ENCODE data around the gene DAP. TPM values are rescaled to one million over a fixed set of nuclear protein-coding genes. Genes with fewer than 3 reads are reported as not detected.
A peak's percentile ranks its signal among the peaks of the same experiment; 100 is the strongest.

Gene DAP
- total and polyA plus RNA-seq, 2 donors from 2014 or later = 123 to 133 TPM

DNA sequence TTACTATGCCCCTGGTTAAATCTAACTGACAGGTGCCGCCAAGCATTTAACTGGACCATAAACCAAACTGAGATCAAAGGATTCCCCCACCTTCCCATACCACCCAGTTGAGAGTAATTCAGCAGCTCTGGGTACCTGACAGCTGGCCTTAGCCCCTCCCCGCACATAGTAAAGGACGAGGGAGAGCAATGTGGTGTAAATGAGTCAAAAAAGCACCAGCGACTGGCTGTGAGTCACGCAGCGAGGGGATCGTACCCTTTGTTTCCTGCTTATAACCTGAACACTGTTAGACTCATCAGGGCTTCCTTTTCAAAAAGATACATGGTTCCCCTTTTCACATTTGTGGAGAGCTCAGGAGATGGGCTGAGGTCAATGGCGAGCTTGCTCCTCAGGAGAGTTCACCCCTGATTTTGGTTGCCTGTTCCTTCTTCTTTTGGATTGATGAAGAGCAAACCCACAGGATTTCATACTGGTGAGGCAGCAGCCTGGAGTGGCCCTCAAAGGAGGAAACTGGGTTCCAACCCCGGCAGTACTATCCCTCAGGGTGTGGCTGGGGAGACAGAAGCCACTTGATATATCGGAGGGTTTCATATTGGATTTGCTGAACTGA, 125.7 kb downstream of the DAP start:
- Histone ChIP-seq H3K9ac (ENCODE audit: low read length in 3 of 3) (no peak overlapping the region), H3K27me3 (ENCODE audit: control insufficient read depth, insufficient read depth, low read length) (peaks cover 2% of the 10 kb centered on the region), H3K27ac (ENCODE audit: low read depth in 2 of 2, low read length in 2 of 2) (no peak overlapping the region), H3K4me1 (ENCODE audit: control insufficient read depth in 2 of 3, insufficient read depth in 2 of 3, low read depth in 1 of 3, low read length in 3 of 3) (no peaks in the 10 kb centered on the region), H3K9me3 (ENCODE audit: control insufficient read depth in 2 of 3, insufficient read depth in 1 of 3, low read length in 3 of 3) (no peaks in the 10 kb centered on the region), H3K4me3 (ENCODE audit: low read length in 3 of 3) (no peak overlapping the region), H3K36me3 (ENCODE audit: control insufficient read depth in 2 of 3, insufficient read depth in 3 of 3, low read length in 3 of 3) (peaks cover 0 to 3% (median 0%) of the 10 kb centered on the region in 3 donors)
- intact Hi-C loops (cut with DNase I) = no loop called here
- no peak for FAIRE-seq
- DNase-seq = peak in 3 of 5 donors; percentile 42 to 68 (median 67)
- TF ChIP-seq, protein P1, sequence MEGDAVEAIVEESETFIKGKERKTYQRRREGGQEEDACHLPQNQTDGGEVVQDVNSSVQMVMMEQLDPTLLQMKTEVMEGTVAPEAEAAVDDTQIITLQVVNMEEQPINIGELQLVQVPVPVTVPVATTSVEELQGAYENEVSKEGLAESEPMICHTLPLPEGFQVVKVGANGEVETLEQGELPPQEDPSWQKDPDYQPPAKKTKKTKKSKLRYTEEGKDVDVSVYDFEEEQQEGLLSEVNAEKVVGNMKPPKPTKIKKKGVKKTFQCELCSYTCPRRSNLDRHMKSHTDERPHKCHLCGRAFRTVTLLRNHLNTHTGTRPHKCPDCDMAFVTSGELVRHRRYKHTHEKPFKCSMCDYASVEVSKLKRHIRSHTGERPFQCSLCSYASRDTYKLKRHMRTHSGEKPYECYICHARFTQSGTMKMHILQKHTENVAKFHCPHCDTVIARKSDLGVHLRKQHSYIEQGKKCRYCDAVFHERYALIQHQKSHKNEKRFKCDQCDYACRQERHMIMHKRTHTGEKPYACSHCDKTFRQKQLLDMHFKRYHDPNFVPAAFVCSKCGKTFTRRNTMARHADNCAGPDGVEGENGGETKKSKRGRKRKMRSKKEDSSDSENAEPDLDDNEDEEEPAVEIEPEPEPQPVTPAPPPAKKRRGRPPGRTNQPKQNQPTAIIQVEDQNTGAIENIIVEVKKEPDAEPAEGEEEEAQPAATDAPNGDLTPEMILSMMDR (IDR thresholded peaks at IDR 0.05; ENCODE audit: borderline replicate concordance, extremely low read depth, insufficient read depth) = no peak

DNA sequence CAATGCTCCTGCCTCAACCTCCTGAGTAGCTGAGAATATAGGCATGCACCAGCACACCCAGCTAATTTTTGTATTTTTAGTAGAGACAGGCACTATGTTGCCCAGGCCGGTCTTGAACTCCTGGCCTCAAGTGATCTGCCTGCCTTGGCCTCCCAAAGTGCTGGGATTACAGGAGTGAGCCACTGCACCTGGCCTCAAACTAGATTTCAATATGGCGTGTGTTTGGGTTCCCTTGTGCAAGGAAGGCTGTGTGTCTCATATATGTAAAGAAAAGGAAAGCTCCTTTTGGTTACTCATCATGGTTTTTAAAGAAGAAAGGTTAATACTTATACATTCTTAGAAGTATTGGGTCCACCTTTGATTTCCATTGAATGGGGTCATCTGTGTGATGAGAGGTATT, 126.5 kb downstream of the DAP start:
- Histone ChIP-seq H3K27ac (ENCODE audit: low read depth in 2 of 2, low read length in 2 of 2) (no peak overlapping the region), H3K9ac (ENCODE audit: low read length in 3 of 3) (no peak overlapping the region), H3K27me3 (ENCODE audit: control insufficient read depth, insufficient read depth, low read length) (peaks cover 2% of the 10 kb centered on the region), H3K36me3 (ENCODE audit: control insufficient read depth in 2 of 3, insufficient read depth in 3 of 3, low read length in 3 of 3) (peaks cover 0 to 3% (median 0%) of the 10 kb centered on the region in 3 donors), H3K4me3 (ENCODE audit: low read length in 3 of 3) (no peak overlapping the region), H3K4me1 (ENCODE audit: control insufficient read depth in 2 of 3, insufficient read depth in 2 of 3, low read depth in 1 of 3, low read length in 3 of 3) (no peaks in the 10 kb centered on the region), H3K9me3 (ENCODE audit: control insufficient read depth in 2 of 3, insufficient read depth in 1 of 3, low read length in 3 of 3) (no peaks in the 10 kb centered on the region)
- FAIRE-seq = no peak
- no peak for DNase-seq
- TF ChIP-seq, protein P1 (IDR thresholded peaks at IDR 0.05; ENCODE audit: borderline replicate concordance, extremely low read depth, insufficient read depth) = no peak
- intact Hi-C loops (cut with DNase I) = no loop called here

DNA sequence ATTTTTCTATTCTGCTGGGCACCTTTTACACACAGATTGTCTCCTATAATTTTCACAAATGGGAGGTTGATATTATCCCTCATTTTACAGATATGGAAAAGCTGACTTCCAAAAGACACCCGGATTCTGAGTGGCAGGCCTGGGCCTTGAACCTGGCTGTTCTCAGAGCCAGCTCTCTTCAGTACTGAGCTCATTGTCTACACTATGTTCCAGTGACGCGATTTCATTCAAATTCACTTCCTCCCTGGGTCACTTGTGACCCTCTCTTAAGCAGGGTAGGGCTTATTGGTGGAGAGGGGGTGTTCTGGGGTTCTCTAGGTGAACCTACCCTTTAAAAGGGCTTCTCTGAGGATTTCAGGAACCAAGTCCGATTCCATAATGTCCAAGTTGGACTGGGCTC, 127.0 kb downstream of the DAP start:
- no peak overlapping the region for H3K9ac ChIP-seq (ENCODE audit: low read length in 3 of 3)
- H3K4me3 ChIP-seq (ENCODE audit: low read length in 3 of 3) = no peak overlapping the region
- intact Hi-C loops (cut with DNase I) = no loop called here
- peaks cover 2% of the 10 kb centered on the region for H3K27me3 ChIP-seq (ENCODE audit: control insufficient read depth, insufficient read depth, low read length)
- DNase-seq (no peak), FAIRE-seq (no peak)
- TF ChIP-seq, protein P1 (IDR thresholded peaks at IDR 0.05; ENCODE audit: borderline replicate concordance, extremely low read depth, insufficient read depth) = no peak
- H3K9me3 ChIP-seq (ENCODE audit: control insufficient read depth in 2 of 3, insufficient read depth in 1 of 3, low read length in 3 of 3) = no peaks in the 10 kb centered on the region
- peaks cover 0 to 3% (median 0%) of the 10 kb centered on the region in 3 donors for H3K36me3 ChIP-seq (ENCODE audit: control insufficient read depth in 2 of 3, insufficient read depth in 3 of 3, low read length in 3 of 3)
- H3K4me1 ChIP-seq (ENCODE audit: control insufficient read depth in 2 of 3, insufficient read depth in 2 of 3, low read depth in 1 of 3, low read length in 3 of 3) = no peaks in the 10 kb centered on the region
- H3K27ac ChIP-seq (ENCODE audit: low read depth in 2 of 2, low read length in 2 of 2) = no peak overlapping the region
